HT1080 (cell line): ENCODE results near the gene FBXO11. TPM values are rescaled to one million over a fixed set of nuclear protein-coding genes. Genes with fewer than 3 reads are reported as not detected.

ENCODE experiments used
- small RNA-seq: library from RNA; depleted of rRNA; stranded (forward); fragments of <200 nt; gene quantifications from one replicate; pipeline ENCODE3, GENCODE V24; 2014
- total RNA-seq: library from RNA; depleted of rRNA; stranded (reverse); fragments of >200 nt; shearing (Covaris generic); gene quantifications from 2 replicates; pipeline ENCODE4 v1.2.3, GENCODE V29; 2014; rRNA removed

FBXO11 gene
- total RNA-seq, 1 experiment from 2014 or later = 27.4 TPM

Small RNAs within 50 kb of the gene (small RNA-seq; reads per million reads assigned to genes)
- gene RF00026 (not detected), gene RPL36AP15 (not detected)

Other genes starting within 250 kb of the FBXO11 start
- 119 and 155 TPM in 2 replicates for gene MSH6, start 123.4 kb downstream of the FBXO11 start, total RNA-seq